K562 (cell line): ENCODE data around the gene KMT5C. TPM values are rescaled to one million over a fixed set of nuclear protein-coding genes. Genes with fewer than 3 reads are reported as not detected.

Experiments used
- ATAC-seq: fragments of 200-7000 bp; cut with Tn5 transposase; 3 replicates; pipeline ENCODE4 v1.9.1; 2020; ENCODE audit warnings: moderate library complexity
- BruUV-seq: library from RNA; stranded (reverse); fragments of 400-500 nt; replicated peaks from 2 replicates; lab custom pipeline; 2021; lab: Mats Ljungman, UMichigan
- CTCF ChIA-PET: fragments of 300-600 bp; formaldehyde crosslinking; extraction: SDS; loops from one replicate; lab custom pipeline; 2021; ENCODE audit warnings: low intra/inter-chr PET ratio; lab: Yijun Ruan, JAX
- POLR2A ChIA-PET: fragments of 300-600, 350-650 bp; sonication (Branson Sonifier 250); formaldehyde crosslinking; extraction: SDS; loops from one replicate; lab custom pipeline; 2021; ENCODE audit warnings: antibody characterized with exemption, inconsistent platforms; lab: Yijun Ruan, JAX
- DNase-seq, 4 experiments: peaks; one replicate each; pipeline versions ENCODE4 v3.0.0 to v3.0.0-alpha.2; 2011 to 2018; ENCODE audit warnings: low spot score in 3 of 4, mixed read lengths in 3 of 4; ENCODE audit errors: extremely low read depth in 1 of 4
- FAIRE-seq: peaks from 2 replicates; lab custom pipeline; 2011; peaks lifted over from hg19 to GRCh38; lab: Jason Lieb, UNC
- H2AFZ ChIP-seq: 2 replicates; pipeline ENCODE4 v1.6.0; 2011; ENCODE audit warnings: low read depth, low read length, control low read depth, inconsistent platforms
- H3K27ac ChIP-seq: fragments of 200-600 bp; 3 replicates; pipeline ENCODE4 v1.8.0; 2011; ENCODE audit warnings: low read depth, mild to moderate bottlenecking, control low read depth, inconsistent platforms, low read length, moderate library complexity, mixed read lengths; ENCODE audit errors: extremely low read depth
- H3K27me3 ChIP-seq, 2 experiments: fragments of 300-600 bp in 1 of 2; 2 replicates in 1 of 2; 3 replicates in 1 of 2; pipeline versions ENCODE4 v1.6.0 to v1.8.0; 2011; ENCODE audit warnings: inconsistent platforms in 2 of 2, low read length in 2 of 2, mild to moderate bottlenecking in 1 of 2, mixed read lengths in 1 of 2, moderate library complexity in 1 of 2; ENCODE audit not compliant: control insufficient read depth in 2 of 2, insufficient read depth in 2 of 2
- H3K36me3 ChIP-seq: fragments of 300-600 bp; 3 replicates; pipeline ENCODE4 v1.8.0; 2011; ENCODE audit warnings: mild to moderate bottlenecking, low read length, inconsistent platforms; ENCODE audit not compliant: control insufficient read depth, insufficient read depth
- H3K4me1 ChIP-seq, 2 experiments: fragments of 200-600 bp in 1 of 2; replicated peaks in 1 of 2; 2 replicates in 1 of 2; 3 replicates in 1 of 2; pipeline versions ENCODE4 v1.5.1 to v1.8.0; 2011; ENCODE audit warnings: inconsistent platforms in 2 of 2, low read length in 2 of 2, mild to moderate bottlenecking in 1 of 2, mixed read lengths in 1 of 2, moderate library complexity in 1 of 2; ENCODE audit not compliant: control insufficient read depth in 2 of 2, insufficient read depth in 2 of 2
- H3K4me2 ChIP-seq: 2 replicates; pipeline ENCODE4 v1.6.1; 2011; ENCODE audit warnings: low read length, control low read depth, inconsistent platforms, mixed read lengths; ENCODE audit not compliant: insufficient read depth
- H3K4me3 ChIP-seq: fragments of 200-600 bp; sonication (generic), shearing (Covaris generic); 2 replicates; pipeline ENCODE4 v1.5.1; 2016; ENCODE audit warnings: control low read depth, inconsistent platforms
- H3K79me2 ChIP-seq: fragments of 200-600 bp; 3 replicates; pipeline ENCODE4 v1.8.0; 2011; ENCODE audit warnings: low read length, inconsistent platforms; ENCODE audit not compliant: control insufficient read depth, insufficient read depth
- H3K9ac ChIP-seq, 2 experiments: 2 replicates each; pipeline versions ENCODE4 v1.6.0 to v1.6.1; 2011; ENCODE audit warnings: low read depth in 2 of 2, low read length in 2 of 2, control low read depth in 1 of 2, inconsistent platforms in 1 of 2, mild to moderate bottlenecking in 1 of 2, mixed read lengths in 1 of 2; ENCODE audit not compliant: insufficient read depth in 1 of 2
- H3K9me1 ChIP-seq: one replicate; pipeline ENCODE4 v1.6.0; 2011; ENCODE audit warnings: inconsistent platforms, mild to moderate bottlenecking, low read length, moderate library complexity; ENCODE audit not compliant: control insufficient read depth, insufficient read depth
- H3K9me3 ChIP-seq: replicated peaks from 2 replicates; pipeline ENCODE4 v1.5.1; 2011; ENCODE audit warnings: low read depth, low read length, inconsistent platforms; ENCODE audit not compliant: control insufficient read depth, insufficient read depth
- H4K20me1 ChIP-seq: replicated peaks from 2 replicates; pipeline ENCODE4 v1.6.1; 2011; ENCODE audit warnings: low read length, inconsistent platforms, mixed read lengths; ENCODE audit not compliant: control insufficient read depth, insufficient read depth
- CHD1 ChIP-seq: fragments of 200-600 bp; sonication (generic); IDR thresholded peaks from one replicate; pipeline ENCODE4 v1.6.1; 2012; ENCODE audit warnings: mild to moderate bottlenecking, moderate library complexity, low read length, inconsistent platforms
- DLX4 ChIP-seq: fragments of 250-450 bp; sonication (Bioruptor Pico); IDR thresholded peaks from 2 replicates; pipeline ENCODE4 v1.6.1; 2021; ENCODE audit warnings: mild to moderate bottlenecking
- GATA2 ChIP-seq: sonication (generic); formaldehyde crosslinking; IDR thresholded peaks from 2 replicates; pipeline ENCODE4 v1.4.0; 2020; ENCODE audit warnings: mild to moderate bottlenecking, missing genetic modification reagents
- MXD1 ChIP-seq: fragments of 250-450 bp; sonication (Bioruptor Pico); IDR thresholded peaks from 2 replicates; pipeline ENCODE4 v1.8.0; 2021; ENCODE audit warnings: borderline replicate concordance, mild to moderate bottlenecking, moderate library complexity; ENCODE audit not compliant: poor library complexity, severe bottlenecking
- POLR2AphosphoS5 ChIP-seq: IDR thresholded peaks from 2 replicates; pipeline ENCODE4 v1.6.1; 2011; ENCODE audit warnings: mild to moderate bottlenecking, low read depth, low read length, moderate library complexity; ENCODE audit not compliant: control insufficient read depth, insufficient read depth
- SREBF1 ChIP-seq: fragments of 150-350 bp; IDR thresholded peaks from 2 replicates; pipeline ENCODE4 v1.6.1; 2014; ENCODE audit warnings: antibody characterized with exemption, low read depth, low read length, borderline replicate concordance
- SRSF3 ChIP-seq: fragments of 200-400 bp; formaldehyde crosslinking; IDR thresholded peaks from 2 replicates; pipeline ENCODE4 v1.6.1; 2016; ENCODE audit warnings: mild to moderate bottlenecking, low read length, moderate library complexity; ENCODE audit not compliant: insufficient read depth
- TARDBP ChIP-seq: fragments of 450-650 bp; IDR thresholded peaks from 2 replicates; pipeline ENCODE4 v1.6.1; 2016
- TFAP4 ChIP-seq: sonication (generic); formaldehyde crosslinking; IDR thresholded peaks from 2 replicates; pipeline ENCODE4 v1.8.0; 2022; ENCODE audit warnings: missing genetic modification reagents, mild to moderate bottlenecking, moderate library complexity, borderline replicate concordance
- THRAP3 ChIP-seq: fragments of 450-650 bp; IDR thresholded peaks from 2 replicates; pipeline ENCODE4 v1.6.1; 2016; ENCODE audit warnings: mild to moderate bottlenecking, inconsistent platforms, borderline replicate concordance
- ZNF197 ChIP-seq: fragments of 200-800 bp; sonication (Bioruptor generic); IDR thresholded peaks from 2 replicates; pipeline ENCODE4 v1.6.1; 2016; ENCODE audit warnings: low read depth, missing genetic modification characterization, missing compliant biosample characterization
- WGBS: fragments of 100-300 bp; shearing (Covaris generic); methylation state at CpG from one replicate; pipeline ENCODE4 v1.1.6; 2016; ENCODE audit warnings: low coverage, mixed read lengths; ENCODE audit not compliant: insufficient coverage; ENCODE audit errors: missing lambda C conversion rate; 5-methylcytosine and 5-hydroxymethylcytosine counted together
- in situ Hi-C: fragments of 300-500 bp; cut with MboI; formaldehyde crosslinking; loops from 4 replicates; pipeline ENCODE4 v1.15.0; 2018; ENCODE audit warnings: inconsistent platforms, mixed read lengths
- intact Hi-C: fragments of 100-400 bp; cut with micrococcal nuclease; formaldehyde crosslinking; loops from 2 replicates; pipeline ENCODE4 v1.14.2; 2022
- polyA plus RNA-seq, 8 experiments: library from polyadenylated mRNA; depleted of rRNA in 4 of 8; stranded (reverse) in 5 of 8; unstranded in 3 of 8; fragments of >200 nt; fragmentation: Nextera tagmentation in 2 of 8; fragmentation: Illumina TruSeq in 1 of 8; extraction: Ambion mirVana in 2 of 8; extraction: Trizol in 1 of 8; gene quantifications; 2 replicates each; pipeline versions ENCODE4 v1.2.1 to v1.2.3, GENCODE V29; 2011 to 2014; ENCODE audit warnings: inconsistent platforms in 1 of 8, missing spikeins in 1 of 8
- total RNA-seq, 7 experiments: library from RNA; depleted of rRNA in 6 of 7; stranded (reverse); fragments of >200 nt in 6 of 7; fragmentation: Illumina TruSeq in 2 of 7; extraction: Trizol in 2 of 7; gene quantifications; 2 replicates each; pipeline versions ENCODE4 v1.2.1 to v1.2.3, GENCODE V29; 2011 to 2021; ENCODE audit warnings: low replicate concordance in 1 of 7
- TF ChIP-seq, protein P1 (sequence below): IDR thresholded peaks from 2 replicates; pipeline ENCODE4 v1.6.1; 2011; ENCODE audit not compliant: insufficient read length; ENCODE audit errors: extremely low read depth

Gene KMT5C
- total and polyA plus RNA-seq, 9 of the 15 experiments (the other 6 are each of a cell fraction or from before 2014, with no cell fraction given): 0.15 to 53.5 (median 16.6) TPM

GRCh38 chr19:55299991-55300390 lies 39.7 kb upstream of the KMT5C start:
- Histone ChIP-seq H3K9me3 (no peaks in the 10 kb centered on the region; the same call in 1 of the 2 replicates), H3K9me1 (no peaks in the 10 kb centered on the region), H3K4me3 (no peak overlapping the region), H3K27ac (no peak overlapping the region), H3K4me2 (no peak overlapping the region), H3K79me2 (no peaks in the 10 kb centered on the region), H3K4me1 (peaks cover 20 to 57% of the 10 kb centered on the region in 2 experiments; a peak in 4 of 5 replicates), H4K20me1 (no peaks in the 10 kb centered on the region), H3K27me3 (no peaks in the 10 kb centered on the region), H3K9ac (no peak overlapping the region), H2AFZ (no peak overlapping the region), H3K36me3 (no peaks in the 10 kb centered on the region)
- FAIRE-seq (no peak), DNase-seq (no peak), ATAC-seq (no peak)
- intact Hi-C loops (loop anchor here (5.0 kb wide), 2 partner anchors 37 to 87 kb away; partner anchors contain the start of genes KMT5C and RPL28), in situ Hi-C loops (loop anchor here (5.0 kb wide), 1 partner anchor 83 kb away; no protein-coding TSS in a partner anchor)
- 76% methylated on average over 9 of the region's 10 CpGs for WGBS
- CTCF ChIA-PET: no interaction called here
- POLR2A ChIA-PET: no interaction called here
- no TSS peak for BruUV-seq
- TF ChIP-seq SRSF3 (no peak), CHD1 (no peak), GATA2 (CRISPR knock-in tag) (no peak), ZNF197 (no peak), THRAP3 (no peak), DLX4 (CRISPR knock-in tag) (no peak), MXD1 (CRISPR knock-in tag) (no peak), POLR2AphosphoS5 (no peak), TFAP4 (CRISPR knock-in tag) (no peak), SREBF1 (no peak), TARDBP (no peak)
- TF ChIP-seq, protein P1, sequence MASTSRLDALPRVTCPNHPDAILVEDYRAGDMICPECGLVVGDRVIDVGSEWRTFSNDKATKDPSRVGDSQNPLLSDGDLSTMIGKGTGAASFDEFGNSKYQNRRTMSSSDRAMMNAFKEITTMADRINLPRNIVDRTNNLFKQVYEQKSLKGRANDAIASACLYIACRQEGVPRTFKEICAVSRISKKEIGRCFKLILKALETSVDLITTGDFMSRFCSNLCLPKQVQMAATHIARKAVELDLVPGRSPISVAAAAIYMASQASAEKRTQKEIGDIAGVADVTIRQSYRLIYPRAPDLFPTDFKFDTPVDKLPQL: no peak
